ENCODE results near the gene MAVS.
"Not testable (repeated sequence)": the region's sequence is repeated elsewhere in the genome, so short reads cannot be mapped to it uniquely, and the experiment has no call there.

MAVS gene

DNA sequence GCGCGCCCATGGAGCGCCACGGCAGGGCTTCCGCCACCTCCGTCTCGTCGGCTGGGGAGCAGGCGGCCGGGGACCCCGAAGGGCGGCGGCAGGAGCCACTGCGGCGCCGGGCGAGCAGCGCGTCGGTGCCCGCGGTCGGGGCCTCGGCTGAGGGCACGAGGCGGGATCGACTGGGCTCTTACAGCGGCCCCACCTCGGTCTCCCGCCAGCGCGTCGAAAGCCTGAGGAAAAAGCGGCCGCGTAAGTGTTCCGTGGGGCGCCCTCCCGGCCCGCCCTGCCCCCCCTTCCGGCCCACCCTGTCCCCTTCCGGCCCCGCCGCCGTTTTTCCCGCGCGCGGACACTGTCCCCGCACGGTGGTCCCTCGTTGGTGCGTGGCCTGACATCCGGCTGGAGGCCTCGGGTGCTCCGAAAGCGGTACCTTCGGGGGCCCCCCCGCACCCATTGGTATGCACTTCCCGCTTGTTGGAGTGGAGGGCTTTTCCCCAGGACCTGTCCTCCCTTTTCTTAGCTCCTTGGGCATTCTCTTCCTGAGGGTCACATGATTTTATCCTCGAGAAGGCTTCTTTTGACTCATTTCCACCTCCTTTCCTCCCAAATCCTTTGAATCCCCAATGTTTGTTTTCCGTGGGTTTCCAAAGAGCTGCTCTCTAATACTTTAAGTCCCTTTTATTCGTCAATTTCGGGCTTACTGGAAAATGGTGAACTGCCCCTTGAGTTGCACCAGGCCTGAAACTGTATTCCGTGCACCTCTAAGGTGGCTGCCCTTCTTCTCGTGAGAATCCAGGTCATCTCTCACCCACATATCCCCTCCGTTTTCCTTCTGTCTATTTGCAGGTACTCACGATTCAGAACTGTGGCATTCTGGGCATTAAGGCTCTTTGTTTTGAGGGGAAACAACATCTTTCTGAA lies 43.1 kb downstream of the MAVS start:
- DNase-seq = peak; percentile 10

DNA sequence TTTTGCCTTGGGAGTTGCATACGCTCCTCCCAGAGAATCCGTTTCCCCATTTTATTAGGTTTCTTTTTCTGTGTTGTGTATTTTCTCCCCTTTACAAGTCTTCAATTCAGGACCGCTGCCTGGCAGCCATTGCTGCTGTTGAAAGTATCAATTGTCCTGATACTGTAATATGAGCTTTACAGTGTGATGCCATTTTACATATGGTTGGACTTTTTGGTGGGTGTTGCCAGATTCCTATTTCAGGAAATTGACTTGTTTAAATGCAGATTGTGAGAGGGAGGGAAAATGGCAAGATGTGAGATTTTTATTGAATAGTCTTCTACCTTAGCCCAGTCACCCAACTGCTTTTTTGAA lies 43.7 kb downstream of the MAVS start:
- DNase-seq = peak; percentile 24

DNA sequence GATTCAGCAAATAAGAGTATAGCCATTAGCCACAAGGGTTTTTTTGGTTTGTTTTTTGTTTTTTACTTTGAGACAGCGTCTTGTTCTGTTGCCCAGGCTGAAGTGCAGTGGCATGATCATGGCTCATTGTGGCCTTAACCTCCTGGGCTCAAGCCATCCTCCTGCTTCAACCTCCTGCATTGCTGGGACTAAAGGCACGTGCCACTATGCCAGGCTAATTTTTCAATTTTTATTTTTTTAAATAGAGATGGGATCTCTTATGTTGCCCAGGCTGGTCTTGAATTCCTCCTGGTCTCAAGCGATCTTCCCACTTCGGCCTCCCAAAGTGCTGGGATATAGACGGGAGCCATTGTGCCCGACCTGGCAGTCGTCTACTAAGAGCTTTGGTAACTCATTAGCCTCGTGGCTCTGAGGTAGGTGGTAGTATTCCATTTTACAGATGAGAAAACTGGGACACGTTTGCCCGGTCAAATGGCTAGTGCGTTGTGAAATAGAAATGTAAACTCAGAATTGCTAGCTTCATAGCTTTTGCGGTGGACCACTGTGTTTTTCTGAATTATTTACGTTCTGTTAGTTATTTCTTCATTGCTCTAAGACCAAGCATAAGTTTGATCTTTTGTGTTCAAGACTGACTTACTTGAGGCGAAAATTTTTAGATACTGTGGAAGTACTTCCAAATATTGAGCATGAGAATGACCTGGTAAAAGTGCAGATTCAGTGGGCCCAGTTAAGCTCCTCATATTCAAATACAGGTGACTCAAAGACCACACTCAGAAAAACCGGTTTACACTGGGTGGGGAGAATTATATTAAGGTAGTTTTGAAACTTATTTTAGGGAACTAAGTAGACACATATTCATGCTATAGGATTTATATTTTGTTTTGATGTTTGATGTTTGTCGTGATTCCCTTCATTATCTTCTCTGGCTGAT lies 44.6 kb downstream of the MAVS start:
- DNase-seq = no peak

DNA sequence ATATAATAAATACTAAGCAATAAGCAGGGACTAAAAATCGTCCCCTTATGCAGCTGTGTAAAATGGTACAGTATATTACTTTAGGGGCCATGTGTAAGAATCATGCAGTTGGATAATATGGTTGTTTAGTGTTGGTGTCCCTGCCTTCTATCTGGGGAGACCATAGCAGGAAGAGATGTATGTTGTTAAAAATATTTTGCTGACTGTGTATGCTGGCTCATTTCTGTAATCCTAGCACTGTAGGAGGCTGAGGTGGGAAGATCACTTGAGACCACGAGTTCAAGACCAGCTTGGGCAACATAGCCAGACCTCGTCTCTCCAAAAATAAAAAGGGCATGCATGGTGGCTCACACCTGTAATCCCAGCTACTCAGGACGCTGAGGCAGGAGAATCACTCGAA lies 48.2 kb downstream of the MAVS start:
- no peak for DNase-seq

DNA sequence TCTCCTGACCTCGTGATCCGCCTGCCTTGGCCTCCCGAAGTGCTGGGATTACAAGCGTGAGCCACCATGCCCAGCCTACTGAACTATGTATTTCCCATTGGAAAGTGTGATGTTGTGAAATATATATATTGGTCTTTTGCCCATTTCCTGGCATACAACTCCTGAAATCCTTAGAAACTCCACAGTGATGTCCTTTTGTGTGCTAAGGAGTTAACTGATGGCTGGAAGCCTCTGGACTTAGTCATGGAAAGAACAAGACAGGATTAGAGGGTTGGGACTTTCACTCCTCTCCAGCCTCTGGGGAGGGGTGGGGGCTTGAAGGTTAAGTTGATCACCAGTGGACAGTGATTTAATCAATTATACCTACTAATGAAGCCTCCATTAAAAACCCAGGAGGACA lies 49.7 kb downstream of the MAVS start:
- no peak for DNase-seq

DNA sequence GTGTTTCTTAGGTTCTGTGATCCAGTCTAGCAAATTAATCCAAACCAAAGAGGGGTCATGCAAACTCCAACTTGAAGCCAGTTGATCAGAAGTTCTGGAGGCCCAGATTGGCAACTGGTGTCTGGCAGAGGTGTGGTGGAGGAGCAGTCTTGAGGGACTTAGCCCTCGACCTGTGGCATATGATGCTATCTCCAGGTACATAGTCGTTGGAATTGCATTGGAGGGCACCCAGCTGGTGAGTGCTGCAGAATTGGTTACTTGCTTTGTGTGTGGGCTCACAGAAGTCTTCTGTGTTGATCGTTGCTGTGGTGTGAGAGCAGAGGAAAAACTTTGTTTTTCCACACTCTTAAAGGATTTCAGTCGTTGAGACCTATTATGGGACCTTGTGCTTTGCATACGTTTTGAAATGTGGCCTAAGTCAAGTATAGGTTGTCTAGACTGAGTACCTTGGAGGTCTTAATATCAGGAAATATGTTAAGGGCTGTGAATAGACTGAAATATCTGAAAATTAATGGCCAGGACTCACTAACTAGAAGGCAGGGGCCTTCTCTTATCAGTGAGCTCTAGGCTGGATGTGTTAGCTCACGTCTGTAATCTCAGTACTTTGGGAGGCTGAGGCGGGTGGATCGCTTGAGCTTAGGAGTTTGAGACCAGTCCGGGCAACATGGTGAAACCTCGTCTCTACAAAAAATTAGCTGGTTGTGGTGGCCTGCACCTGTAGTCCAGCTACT lies 50.4 kb downstream of the MAVS start:
- no peak for DNase-seq

DNA sequence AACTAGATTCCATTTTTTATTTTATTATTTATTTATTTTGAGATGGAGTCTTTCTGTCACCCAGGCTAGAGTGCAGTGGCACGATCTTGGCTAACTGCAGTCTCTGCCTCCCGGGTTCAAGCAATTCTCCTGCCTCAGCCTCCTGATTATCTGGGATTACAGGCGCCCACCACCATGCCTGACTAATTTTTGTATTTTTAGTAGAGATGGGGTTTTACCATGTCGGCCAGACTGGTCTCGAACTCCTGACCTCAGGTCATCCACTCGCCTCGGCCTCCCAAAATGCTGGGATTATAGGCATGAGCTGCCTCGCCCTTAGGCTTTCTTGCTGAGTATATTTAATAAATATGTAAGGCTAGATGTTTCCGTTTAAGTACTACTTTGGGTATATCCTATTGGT lies 51.5 kb downstream of the MAVS start:
- DNase-seq = not testable (repeated sequence)

DNA sequence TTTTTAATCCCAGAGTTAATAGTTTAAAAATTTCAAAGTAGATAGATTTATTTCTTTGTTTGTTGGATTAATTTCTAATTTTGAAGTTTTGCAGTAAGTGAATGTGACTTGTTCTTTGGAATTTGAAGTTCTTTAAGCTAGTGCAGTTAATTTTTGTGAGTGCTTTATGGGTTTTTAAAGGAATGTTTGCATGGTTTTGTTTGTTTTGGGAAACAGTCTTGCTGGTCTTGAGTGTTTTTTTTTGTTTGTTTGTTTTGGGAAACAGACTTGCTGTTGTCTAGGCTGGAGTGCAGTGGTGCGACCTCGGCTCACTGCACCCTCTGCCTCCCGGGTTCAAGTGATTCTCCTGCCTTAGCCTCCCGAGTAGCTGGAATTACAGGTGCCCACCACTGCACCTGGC lies 52.0 kb downstream of the MAVS start:
- DNase-seq = no peak

DNA sequence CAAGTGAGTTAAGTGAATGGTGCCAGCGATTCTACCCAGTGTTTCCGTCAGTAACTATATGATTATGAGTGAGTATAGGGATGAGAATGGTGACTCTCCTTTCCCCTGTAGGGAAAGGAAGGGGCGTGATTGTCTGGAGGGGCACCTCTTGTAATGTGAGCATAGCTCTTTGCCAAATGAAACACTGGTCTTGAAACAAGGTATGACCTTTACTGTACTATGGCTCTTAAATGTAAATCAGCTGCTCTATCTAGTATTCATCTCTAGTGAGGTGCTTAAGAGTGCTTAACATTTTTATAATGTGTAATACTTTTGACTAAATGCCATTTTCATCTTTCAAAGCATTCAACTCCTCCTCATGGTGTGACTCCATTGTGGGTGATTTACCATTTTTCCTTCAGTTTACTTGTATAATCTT lies 53.6 kb downstream of the MAVS start:
- no peak for DNase-seq

DNA sequence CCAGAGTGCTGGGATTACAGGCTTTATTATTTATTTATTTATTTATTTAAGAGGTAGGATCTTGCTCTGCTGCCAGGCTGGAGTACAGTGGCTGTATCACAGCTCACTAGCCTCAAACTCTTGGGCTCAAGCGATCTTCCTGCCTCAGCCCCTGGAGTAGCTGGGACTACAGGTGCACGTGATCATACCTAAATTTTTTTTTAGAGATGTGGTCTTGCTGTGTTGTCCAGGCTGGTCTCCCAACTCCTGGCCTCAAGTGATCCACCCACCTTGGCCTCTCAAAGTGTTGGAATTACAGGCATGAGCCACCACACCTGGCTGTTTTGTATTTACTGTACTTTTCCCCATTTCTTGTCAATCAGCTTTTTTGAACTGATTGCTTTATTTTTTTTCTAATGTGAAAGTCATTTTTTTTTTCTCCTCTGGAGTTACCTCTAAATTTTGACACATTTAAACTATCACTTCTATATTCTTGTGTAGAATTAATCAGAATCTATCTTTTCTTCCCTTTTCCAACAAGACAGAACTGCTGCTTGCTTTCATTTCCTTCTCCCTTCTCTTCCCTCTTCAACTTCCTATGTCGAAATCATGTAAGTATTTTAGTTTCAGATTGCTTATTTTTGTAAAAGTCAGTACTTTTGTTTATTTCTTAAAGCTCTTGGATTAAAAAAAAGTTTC lies 54.5 kb downstream of the MAVS start:
- peak; percentile 93 for DNase-seq

DNA sequence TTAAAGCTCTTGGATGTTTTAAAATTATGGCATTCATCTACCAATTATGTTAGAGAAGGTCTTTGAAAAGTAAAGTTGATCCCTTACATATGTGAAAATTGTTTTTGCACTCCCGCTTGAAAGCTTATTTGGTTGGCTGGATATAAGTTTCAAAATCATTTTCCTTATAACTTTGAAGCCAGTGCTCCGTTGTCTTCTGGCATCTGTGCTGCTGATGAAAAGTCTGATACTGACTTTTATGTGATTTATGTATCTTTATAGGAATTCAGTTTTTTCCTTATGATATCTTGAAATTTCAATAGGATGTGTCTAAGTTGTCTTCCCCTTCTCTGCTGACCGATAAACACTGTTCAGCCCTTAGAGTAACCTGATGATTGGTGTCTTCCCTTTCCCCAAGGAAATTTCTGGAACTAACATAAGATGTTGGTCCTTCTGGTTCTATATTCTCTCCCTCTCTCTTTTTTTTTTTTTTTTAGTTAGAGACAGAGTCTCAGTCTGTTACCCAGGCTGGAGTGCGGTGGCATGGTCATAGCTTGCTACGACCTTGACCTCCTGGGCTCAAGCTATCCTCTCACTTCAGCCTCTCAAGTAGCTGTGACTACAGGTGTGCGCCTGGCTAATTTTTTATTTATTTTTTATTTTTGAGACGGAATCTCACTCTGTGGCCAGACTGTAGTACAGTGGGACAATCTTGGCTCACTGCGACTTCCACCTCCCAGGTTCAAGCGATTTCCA lies 55.2 kb downstream of the MAVS start:
- DNase-seq = peak; percentile 44

DNA sequence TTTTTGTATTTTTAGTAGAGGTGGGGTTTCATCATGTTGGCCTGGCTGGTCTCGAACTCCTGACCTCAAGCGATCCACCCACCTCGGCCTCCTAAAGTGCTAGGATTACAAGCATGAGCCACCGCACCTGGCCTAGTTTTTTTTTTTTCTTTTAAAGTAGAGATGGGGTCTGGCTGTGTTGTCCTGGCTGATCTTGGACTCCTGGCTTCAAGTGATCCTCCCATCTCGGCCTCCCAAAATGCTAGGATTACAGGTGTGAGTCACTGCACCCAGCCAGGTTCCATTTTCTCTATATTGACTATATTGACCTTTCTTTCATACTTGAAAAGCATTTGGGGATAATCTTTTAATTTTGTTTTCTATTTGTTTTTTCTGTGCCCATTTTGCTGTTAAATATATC lies 55.8 kb downstream of the MAVS start:
- no peak for DNase-seq

DNA sequence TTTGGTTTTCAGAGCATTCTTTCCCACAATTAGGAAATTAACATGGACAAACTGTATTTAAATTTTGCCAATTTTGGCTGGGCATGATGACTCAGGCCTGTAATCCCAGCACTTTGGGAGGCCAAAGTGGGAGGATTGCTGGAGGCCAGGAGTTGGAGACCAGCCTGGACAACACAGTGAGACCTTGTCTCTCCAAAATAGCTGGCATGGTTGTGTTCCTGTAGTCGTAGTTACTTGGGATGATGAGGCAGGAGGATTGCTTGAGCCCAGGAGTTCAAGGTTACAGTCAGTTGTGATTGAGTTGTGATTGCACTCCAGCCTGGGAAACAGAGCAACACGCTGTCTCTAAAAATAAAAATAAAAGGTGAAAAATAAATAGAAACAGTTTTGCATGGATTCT lies 57.6 kb downstream of the MAVS start:
- no peak for DNase-seq

DNA sequence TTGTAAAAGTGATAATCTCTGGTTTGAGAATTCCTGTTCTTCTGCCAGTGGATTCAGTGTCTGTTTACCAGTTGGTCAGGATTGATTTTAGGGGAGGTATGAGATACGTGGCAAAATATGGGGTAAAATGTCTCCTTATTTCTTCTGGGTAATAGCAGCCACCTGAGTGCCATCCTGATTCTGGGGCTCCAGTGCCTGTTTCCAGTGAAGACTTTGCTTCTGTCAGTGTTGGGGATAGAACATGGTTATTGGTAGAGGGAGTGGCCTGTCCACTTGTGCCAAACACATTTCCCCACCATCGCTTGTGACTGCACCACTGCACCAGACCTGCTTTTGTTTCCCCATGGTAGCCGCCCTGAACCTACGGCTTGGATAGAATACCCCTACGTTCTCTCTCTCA lies 58.2 kb downstream of the MAVS start:
- no peak for DNase-seq

DNA sequence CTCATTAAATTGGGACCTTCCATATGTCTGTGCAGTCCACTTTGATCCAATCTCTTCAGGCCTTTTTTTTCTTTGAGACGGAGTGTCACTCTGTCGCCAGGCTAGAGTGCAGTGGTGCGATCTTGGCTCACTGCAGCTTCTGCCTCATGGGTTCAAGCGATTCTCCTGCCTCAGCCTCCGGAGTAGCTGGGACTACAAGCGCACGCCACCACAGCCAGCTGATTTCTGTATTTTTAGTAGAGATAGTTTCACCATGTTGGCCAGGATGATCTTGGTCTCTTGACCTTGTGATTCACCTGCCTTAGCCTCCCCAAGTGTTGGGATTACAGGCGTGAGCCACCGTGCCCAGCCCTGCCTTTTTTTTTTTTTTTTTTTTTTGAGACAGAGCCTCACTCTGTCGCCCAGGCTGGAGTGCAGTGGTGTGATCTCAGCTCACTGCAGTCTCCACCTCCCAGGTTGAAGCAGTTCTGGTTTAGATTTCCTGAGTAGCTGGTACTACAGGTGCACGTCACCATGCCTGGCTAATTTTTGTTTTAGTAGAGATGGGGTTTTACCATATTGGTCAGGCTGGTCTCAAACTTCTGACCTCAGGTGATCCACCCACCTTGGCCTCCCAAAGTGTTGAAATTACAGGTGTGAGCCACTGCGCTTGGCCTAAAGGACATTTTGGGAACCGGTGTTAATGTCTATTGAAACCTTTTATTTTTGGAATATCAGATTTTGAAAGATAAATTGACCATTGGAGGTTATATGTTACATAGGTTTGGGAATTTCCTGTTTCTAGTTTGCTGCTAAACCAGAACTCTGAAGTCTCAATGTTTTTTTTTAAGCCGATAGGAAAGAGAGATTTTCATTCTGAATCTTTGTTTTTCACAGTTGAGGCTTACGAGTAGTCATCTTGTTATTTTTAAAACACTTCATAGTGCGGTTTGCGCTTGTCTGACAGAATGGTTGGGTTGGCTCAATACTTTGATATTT lies 60.4 kb downstream of the MAVS start:
- not testable (repeated sequence) for DNase-seq

DNA sequence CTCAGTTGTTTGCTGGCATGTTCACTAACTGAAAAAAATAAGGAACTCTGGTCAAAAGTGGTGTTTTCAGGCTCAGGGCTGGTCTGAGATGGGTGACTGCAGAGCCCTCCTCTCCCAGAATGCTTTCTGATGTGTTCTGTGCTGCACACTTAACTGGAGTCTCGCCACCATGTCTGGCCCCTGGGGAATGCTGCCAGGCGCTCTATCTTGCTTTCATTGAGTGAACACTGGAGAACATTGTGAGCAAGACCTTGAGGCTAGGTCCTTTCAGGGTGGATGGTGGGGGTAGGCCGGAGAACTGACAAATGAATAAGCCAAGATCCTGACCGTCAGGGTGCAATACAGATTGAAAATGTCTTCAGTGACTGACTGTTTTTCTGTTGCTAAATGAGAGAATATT lies 62.0 kb downstream of the MAVS start:
- no peak for DNase-seq

DNA sequence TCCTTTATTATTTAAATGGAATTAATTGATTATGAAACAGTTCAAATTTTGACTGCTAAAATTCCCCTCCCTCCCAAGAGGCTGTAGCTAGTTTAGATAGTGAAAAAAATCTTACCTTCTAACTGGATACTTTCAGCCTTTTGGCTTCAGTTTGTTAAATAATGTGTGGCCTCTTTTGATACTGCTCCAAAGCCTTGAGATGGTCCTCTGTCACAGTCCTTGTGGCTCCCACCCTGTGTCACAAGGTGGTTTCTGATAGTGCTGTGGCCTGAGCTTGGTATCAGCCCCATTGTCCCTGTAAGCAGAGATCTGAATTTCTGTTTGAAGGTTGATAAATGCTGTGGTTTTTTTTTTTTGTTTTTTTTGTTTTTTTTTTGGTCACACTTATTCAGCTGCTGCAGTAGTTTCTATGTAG lies 63.3 kb downstream of the MAVS start:
- DNase-seq = no peak

DNA sequence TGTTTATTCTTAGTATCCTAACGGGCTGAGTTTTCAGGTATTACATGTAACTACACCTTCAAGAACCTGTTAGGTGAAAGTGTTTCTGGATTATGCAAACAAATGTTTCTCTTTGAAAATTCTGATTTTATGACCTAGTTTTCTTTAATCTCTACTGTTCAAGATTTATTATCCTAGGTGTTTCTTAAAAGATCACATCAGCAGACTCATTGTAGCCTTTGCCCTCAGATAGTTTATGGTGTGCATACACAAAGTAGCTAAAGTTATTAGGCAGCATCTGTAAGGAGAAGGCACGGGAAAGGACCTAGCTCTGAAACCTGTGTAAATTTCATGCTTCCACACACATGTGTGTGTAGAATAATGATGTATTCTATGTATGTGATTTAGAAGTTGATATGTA lies 64.2 kb downstream of the MAVS start:
- DNase-seq = no peak

DNA sequence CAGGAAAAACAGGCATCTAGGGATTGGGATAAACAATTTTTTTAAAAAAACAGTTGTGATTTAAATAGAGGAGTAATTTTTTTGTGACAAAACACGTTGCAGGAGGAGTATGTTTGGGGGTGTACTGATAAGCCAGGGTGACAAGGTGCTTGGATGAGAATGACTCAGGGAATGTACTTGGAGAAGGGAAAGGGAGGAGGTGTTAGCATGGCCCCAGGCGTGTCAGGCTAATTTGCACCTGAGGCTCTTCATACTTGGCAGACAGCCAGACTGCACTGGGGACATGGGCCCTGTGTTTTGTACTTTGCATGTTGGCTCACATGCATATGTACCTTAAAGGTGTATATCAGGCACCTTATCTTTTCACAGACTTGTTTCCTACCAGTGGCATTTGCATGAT lies 65.3 kb downstream of the MAVS start:
- DNase-seq = no peak

DNA sequence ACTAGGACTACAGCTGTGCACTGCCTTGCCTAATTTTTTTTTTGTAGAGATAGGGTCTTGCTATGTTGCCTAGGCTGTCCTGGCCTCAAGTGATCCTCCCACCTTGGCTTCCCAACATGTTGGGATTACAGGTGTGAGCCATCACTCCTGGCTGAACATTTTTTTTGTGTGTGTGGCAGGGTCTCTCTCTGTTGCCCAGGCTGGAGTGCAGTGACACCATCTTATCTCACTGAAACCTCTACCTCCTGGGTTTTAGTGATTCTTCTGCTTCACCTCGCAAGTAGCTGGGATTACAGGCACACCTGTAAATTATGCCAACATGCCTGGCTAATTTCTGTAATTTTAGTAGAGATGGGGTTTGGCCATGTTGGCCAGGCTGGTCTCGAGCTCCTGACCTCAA lies 67.8 kb downstream of the MAVS start:
- no peak for DNase-seq

DNA sequence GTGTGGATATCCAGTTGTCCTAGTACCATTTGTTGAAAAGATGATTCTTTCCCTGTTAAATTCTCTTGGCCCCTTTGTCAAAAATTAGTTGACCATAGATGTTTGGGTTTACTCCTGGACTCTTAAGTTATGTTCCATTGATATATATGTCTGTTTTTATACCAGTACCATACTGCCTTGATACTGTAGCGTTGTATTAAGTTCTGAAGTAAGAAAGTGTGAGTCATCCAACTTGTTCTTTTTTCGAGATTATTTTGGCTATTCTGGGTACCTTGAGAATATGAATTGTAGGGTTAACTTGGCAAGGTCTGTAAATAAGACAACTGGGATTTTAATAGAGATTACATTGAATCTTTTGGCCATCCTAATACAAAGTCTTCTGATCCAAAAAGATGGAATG lies 69.1 kb downstream of the MAVS start:
- no peak for DNase-seq

All from MV-4-11 (cell line).